H1 (cell line): Measurements from ENCODE around the gene GDPD2. TPM values are rescaled to one million over a fixed set of nuclear protein-coding genes. Genes with fewer than 3 reads are reported as not detected.

ENCODE experiments used
- CTCF ChIA-PET: fragments of 300-600 bp; sonication (Branson Sonifier 250); formaldehyde crosslinking; loops from one replicate; lab custom pipeline; 2021; ENCODE audit not compliant: partially characterized antibody; lab: Charles Lee
- POLR2A ChIA-PET: fragments of 300-600 bp; sonication (Branson Sonifier 250); formaldehyde crosslinking; loops from one replicate; lab custom pipeline; 2021; ENCODE audit warnings: inconsistent platforms; ENCODE audit not compliant: partially characterized antibody; lab: Charles Lee
- DNase-seq, 2 experiments: peaks; one replicate each; pipeline versions ENCODE4 v3.0.0 to v3.0.0-alpha.2; 2010 to 2022; ENCODE audit warnings: low spot score in 2 of 2, low read depth in 1 of 2, mixed read lengths in 1 of 2
- FAIRE-seq: peaks from 2 replicates; lab custom pipeline; 2011; peaks lifted over from hg19 to GRCh38; lab: Jason Lieb, UNC
- H2AFZ ChIP-seq: 2 replicates; pipeline ENCODE4 v1.8.1; 2012; ENCODE audit warnings: low read length, inconsistent platforms
- H2AK5ac ChIP-seq: 2 replicates; pipeline ENCODE4 v1.6.1; 2013; ENCODE audit warnings: low read depth, low read length
- H2BK120ac ChIP-seq: replicated peaks from 2 replicates; pipeline ENCODE3; 2013; ENCODE audit warnings: low read depth, low read length, inconsistent platforms
- H2BK12ac ChIP-seq: 2 replicates; pipeline ENCODE4 v1.6.1; 2013; ENCODE audit warnings: low read depth, low read length
- H2BK15ac ChIP-seq: 2 replicates; pipeline ENCODE4 v1.6.1; 2013; ENCODE audit warnings: low read length
- H2BK20ac ChIP-seq: 2 replicates; pipeline ENCODE4 v1.6.1; 2013; ENCODE audit warnings: low read length
- H2BK5ac ChIP-seq: 2 replicates; pipeline ENCODE4 v1.6.1; 2013; ENCODE audit warnings: low read depth, low read length
- H3K14ac ChIP-seq: 2 replicates; pipeline ENCODE4 v1.6.1; 2013; ENCODE audit warnings: inconsistent platforms; ENCODE audit not compliant: insufficient read length
- H3K18ac ChIP-seq: 2 replicates; pipeline ENCODE4 v1.6.1; 2013; ENCODE audit warnings: low read length; ENCODE audit errors: extremely low read depth
- H3K23ac ChIP-seq: 2 replicates; pipeline ENCODE4 v1.6.1; 2013; ENCODE audit warnings: inconsistent platforms; ENCODE audit not compliant: insufficient read length
- H3K23me2 ChIP-seq: 2 replicates; pipeline ENCODE4 v1.6.1; 2013; ENCODE audit warnings: low read depth, low read length
- H3K27ac ChIP-seq: 2 replicates; pipeline ENCODE4 v1.6.1; 2011; ENCODE audit warnings: low read depth, low read length, inconsistent platforms
- H3K27me3 ChIP-seq, 4 experiments: replicated peaks in 1 of 4; 1 replicate in 1 of 4; 2 replicates in 3 of 4; pipeline versions ENCODE4 v1.6.1 to v1.8.1; 2011 to 2013; ENCODE audit warnings: low read length in 3 of 4, mild to moderate bottlenecking in 3 of 4, inconsistent platforms in 2 of 4, mixed read lengths in 2 of 4, moderate library complexity in 1 of 4; ENCODE audit not compliant: control insufficient read depth in 3 of 4, insufficient read depth in 3 of 4; ENCODE audit errors: extremely low read depth in 1 of 4
- H3K36me3 ChIP-seq, 4 experiments: 2 replicates each; pipeline versions ENCODE4 v1.6.1 to v1.8.1; 2011 to 2013; ENCODE audit warnings: mild to moderate bottlenecking in 4 of 4, low read length in 3 of 4, moderate library complexity in 2 of 4, control low read depth in 1 of 4, inconsistent platforms in 1 of 4; ENCODE audit not compliant: insufficient read depth in 4 of 4, control insufficient read depth in 2 of 4
- H3K4ac ChIP-seq: replicated peaks from 2 replicates; pipeline ENCODE3; 2013; ENCODE audit warnings: low read length, low read depth, mixed read lengths, inconsistent platforms; ENCODE audit not compliant: insufficient read length
- H3K4me1 ChIP-seq, 4 experiments: replicated peaks in 1 of 4; 1 replicate in 1 of 4; 2 replicates in 3 of 4; pipeline versions ENCODE4 v1.6.1 to v1.8.1; 2011 to 2013; ENCODE audit warnings: low read length in 3 of 4, inconsistent platforms in 2 of 4, mixed read lengths in 1 of 4; ENCODE audit not compliant: insufficient read depth in 4 of 4, control insufficient read depth in 3 of 4
- H3K4me2 ChIP-seq, 2 experiments: 2 replicates each; pipeline versions ENCODE4 v1.6.1 to v1.8.1; 2011 to 2013; ENCODE audit warnings: low read depth in 2 of 2, low read length in 2 of 2, control low read depth in 1 of 2, inconsistent platforms in 1 of 2, mild to moderate bottlenecking in 1 of 2; ENCODE audit not compliant: insufficient read depth in 1 of 2
- H3K4me3 ChIP-seq, 4 experiments: fragments of 200-600, 300-600 bp in 1 of 4; sonication (generic), shearing (Covaris generic), sonication (Bioruptor Twin) in 1 of 4; 2 replicates each; pipeline versions ENCODE4 v1.5.1 to v1.8.1; 2011 to 2016; ENCODE audit warnings: low read length in 4 of 4, low read depth in 3 of 4, control low read depth in 2 of 4, inconsistent platforms in 2 of 4, mild to moderate bottlenecking in 2 of 4, mixed read lengths in 1 of 4, moderate library complexity in 1 of 4; ENCODE audit not compliant: insufficient read depth in 2 of 4; ENCODE audit errors: extremely low read depth in 1 of 4
- H3K56ac ChIP-seq: replicated peaks from 2 replicates; pipeline ENCODE3; 2013; ENCODE audit warnings: low read depth, mild to moderate bottlenecking, mixed read lengths, low read length, inconsistent platforms; ENCODE audit not compliant: insufficient read length
- H3K79me1 ChIP-seq: 2 replicates; pipeline ENCODE4 v1.6.1; 2013; ENCODE audit warnings: low read depth, low read length, control low read depth
- H3K79me2 ChIP-seq, 2 experiments: 2 replicates each; pipeline versions ENCODE4 v1.6.1 to v1.8.1; 2012 to 2013; ENCODE audit warnings: low read length in 2 of 2, mild to moderate bottlenecking in 2 of 2, inconsistent platforms in 1 of 2; ENCODE audit not compliant: insufficient read depth in 2 of 2, control insufficient read depth in 1 of 2
- H3K9ac ChIP-seq, 4 experiments: replicated peaks in 1 of 4; 1 replicate in 1 of 4; 2 replicates in 3 of 4; pipeline versions ENCODE4 v1.6.1 to v1.8.1; 2011 to 2013; ENCODE audit warnings: low read depth in 3 of 4, low read length in 3 of 4, control low read depth in 2 of 4, mild to moderate bottlenecking in 2 of 4, moderate library complexity in 2 of 4, inconsistent platforms in 1 of 4; ENCODE audit errors: extremely low read depth in 1 of 4
- H3K9me3 ChIP-seq, 2 experiments: 2 replicates each; pipeline versions ENCODE4 v1.6.1 to v1.8.1; 2012 to 2013; ENCODE audit warnings: mild to moderate bottlenecking in 2 of 2, moderate library complexity in 2 of 2, control low read depth in 1 of 2, inconsistent platforms in 1 of 2, low read depth in 1 of 2, low read length in 1 of 2, mixed read lengths in 1 of 2; ENCODE audit not compliant: insufficient read depth in 2 of 2
- H4K20me1 ChIP-seq, 2 experiments: replicated peaks in 1 of 2; 2 replicates each; pipeline versions ENCODE3 to v1.8.1; 2011 to 2013; ENCODE audit warnings: inconsistent platforms in 2 of 2, low read length in 2 of 2, mild to moderate bottlenecking in 1 of 2; ENCODE audit not compliant: insufficient read depth in 2 of 2, control insufficient read depth in 1 of 2
- H4K5ac ChIP-seq: 2 replicates; pipeline ENCODE4 v1.6.1; 2013; ENCODE audit warnings: low read length, low read depth, mixed read lengths, inconsistent platforms; ENCODE audit not compliant: insufficient read length
- H4K8ac ChIP-seq: 2 replicates; pipeline ENCODE4 v1.8.0; 2013; ENCODE audit warnings: mild to moderate bottlenecking, moderate library complexity, low read length, inconsistent platforms; ENCODE audit not compliant: insufficient read depth; ENCODE audit errors: extremely low read depth
- H4K91ac ChIP-seq: replicated peaks from 2 replicates; pipeline ENCODE3; 2013; ENCODE audit warnings: low read length, mixed read lengths, inconsistent platforms; ENCODE audit not compliant: insufficient read length
- BRCA1 ChIP-seq: IDR thresholded peaks from 2 replicates; pipeline ENCODE4 v1.6.1; 2012; ENCODE audit warnings: low read depth, low read length, improper control_type of control experiment
- SAP30 ChIP-seq: fragments of 300-600 bp; sonication (generic); IDR thresholded peaks from 2 replicates; pipeline ENCODE4 v1.7.1; 2012; ENCODE audit warnings: low read length, moderate library complexity, mild to moderate bottlenecking, inconsistent platforms; ENCODE audit not compliant: insufficient read depth, insufficient replicate concordance
- WGBS, 2 experiments: shearing (Covaris generic) in 1 of 2; methylation state at CpG; one replicate each; pipeline versions ENCODE4 v1.1.6 to v1.1.7; 2013 to 2015; ENCODE audit warnings: low lambda C conversion rate in 2 of 2, mixed read lengths in 2 of 2, inconsistent platforms in 1 of 2, low coverage in 1 of 2, missing lambda C conversion rate in 1 of 2; ENCODE audit not compliant: insufficient replicate concordance in 2 of 2, insufficient coverage in 1 of 2, insufficient read length in 1 of 2; ENCODE audit errors: extremely low coverage in 1 of 2, missing lambda C conversion rate in 1 of 2; 5-methylcytosine and 5-hydroxymethylcytosine counted together
- polyA plus RNA-seq, 7 experiments: library from polyadenylated mRNA; depleted of rRNA in 3 of 7; stranded (reverse) in 5 of 7; unstranded in 2 of 7; fragments of >200 nt in 5 of 7; fragments of 200-250 nt in 2 of 7; gene quantifications; 1 replicate in 5 of 7; 2 replicates in 1 of 7; 4 replicates in 1 of 7; pipeline versions ENCODE4 v1.2.1 to v1.2.3, GENCODE V29; 2011 to 2013; ENCODE audit warnings: missing spikeins in 2 of 7, mixed read lengths in 2 of 7
- total RNA-seq: library from RNA; stranded (reverse); fragmentation: NEBNext Ultra II Directional; extraction: Animal tissue kit (Norgen Biotek cat#: 25700); gene quantifications from 2 replicates; pipeline ENCODE4 v1.2.1, GENCODE V29; 2021

The GDPD2 gene
- total and polyA plus RNA-seq, 2 of the 8 experiments (the other 6 are each of a cell fraction or from before 2014, with no cell fraction given): 25.6 to 68.3 TPM

DNA sequence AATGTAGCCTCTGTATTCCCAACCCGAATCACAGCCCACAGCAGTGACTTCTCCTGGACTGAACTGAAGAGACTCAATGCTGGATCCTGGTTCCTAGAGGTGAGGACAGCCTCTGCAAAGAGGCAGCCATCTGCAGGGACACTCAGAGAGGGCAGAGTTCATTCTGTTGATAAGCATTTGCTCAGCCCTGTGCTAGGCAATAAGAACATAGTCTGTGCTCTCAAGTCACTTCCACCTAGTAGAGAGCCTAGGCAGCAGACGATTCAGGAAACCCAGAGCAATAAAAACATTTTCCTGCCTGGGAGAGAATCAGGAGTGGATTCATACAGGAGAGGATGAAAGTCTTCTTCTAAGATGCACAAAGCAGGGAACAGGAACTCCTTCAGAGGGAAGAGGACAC lies 4.3 kb downstream of the GDPD2 start:
- no peak overlapping the region for H3K4ac ChIP-seq
- no peak overlapping the region for H3K18ac ChIP-seq
- CTCF ChIA-PET: no interaction called here

More for the DNA sequence above, 4.3 kb downstream of the GDPD2 start:
- no peak overlapping the region for H3K9ac ChIP-seq
- H2AK5ac ChIP-seq: no peak overlapping the region
- no peak overlapping the region for H4K5ac ChIP-seq
- H2BK12ac ChIP-seq: no peak overlapping the region
- no peaks in the 10 kb centered on the region for H3K79me2 ChIP-seq
- TF ChIP-seq BRCA1 (no peak), SAP30 (no peak)
- H3K56ac ChIP-seq: no peak overlapping the region
- no peaks in the 10 kb centered on the region for H3K9me3 ChIP-seq
- H3K4me2 ChIP-seq: no peak overlapping the region
- peaks cover 1 to 9% (median 5%) of the 10 kb centered on the region in 4 experiments for H3K4me1 ChIP-seq
- no peaks in the 10 kb centered on the region for H3K79me1 ChIP-seq
- H2AFZ ChIP-seq: no peak overlapping the region
- no peak overlapping the region for H2BK20ac ChIP-seq
- no peak overlapping the region for H2BK120ac ChIP-seq
- POLR2A ChIA-PET: interaction anchor here (0.6 kb wide), 1 partner anchor 285 kb away, joined by 3 read pairs; no protein-coding TSS in a partner anchor
- FAIRE-seq: no peak
- WGBS, 2 experiments: 86% methylated on average over 1 of the region's 2 CpGs; no CpG with 5 or more reads in 1 of the 2 experiments
- no peak overlapping the region for H2BK5ac ChIP-seq
- no peak overlapping the region for H4K91ac ChIP-seq
- H3K23me2 ChIP-seq: peaks cover 2% of the 10 kb centered on the region; the same call in 1 of the 2 replicates
- no peak for DNase-seq
- no peak overlapping the region for H3K4me3 ChIP-seq
- H4K20me1 ChIP-seq: no peaks in the 10 kb centered on the region
- H3K27ac ChIP-seq: no peak overlapping the region
- no peaks in the 10 kb centered on the region for H3K27me3 ChIP-seq
- peaks cover 10 to 49% (median 30%) of the 10 kb centered on the region in 4 experiments for H3K36me3 ChIP-seq
- no peak overlapping the region for H2BK15ac ChIP-seq
- no peak overlapping the region for H3K14ac ChIP-seq
- H3K23ac ChIP-seq: no peak overlapping the region
- H4K8ac ChIP-seq: no peak overlapping the region
